Transverse colon (tissue), 4 donors: Measurements from ENCODE around the gene LDLRAD4. TPM values are rescaled to one million over a fixed set of nuclear protein-coding genes. Genes with fewer than 3 reads are reported as not detected.
"Not testable (repeated sequence)": the region's sequence is repeated elsewhere in the genome, so short reads cannot be mapped to it uniquely, and the experiment has no call there.

Experiments used
- DNase-seq: peaks from one replicate; pipeline ENCODE4 v3.0.0-alpha.2; 2019
- H3K27ac ChIP-seq, 4 donors: fragments of 200-600 bp; sonication (generic); 2 replicates each; pipeline ENCODE4 v1.5.1; 2016 to 2018; ENCODE audit warnings: inconsistent platforms in 4 of 4
- H3K27me3 ChIP-seq: fragments of 200-600 bp; sonication (generic); 2 replicates; pipeline ENCODE4 v1.5.1; 2017; ENCODE audit warnings: inconsistent platforms
- H3K36me3 ChIP-seq, 4 donors: fragments of 200-600 bp; sonication (generic); 2 replicates each; pipeline ENCODE4 v1.5.1; 2017 to 2019; ENCODE audit warnings: inconsistent platforms in 4 of 4
- H3K4me1 ChIP-seq, 4 donors: fragments of 200-600 bp; sonication (generic); 2 replicates each; pipeline ENCODE4 v1.5.1; 2017 to 2020; ENCODE audit warnings: inconsistent platforms in 4 of 4
- H3K4me3 ChIP-seq, 4 donors: fragments of 200-600 bp; sonication (generic); 1 replicate in 1 of 4; 2 replicates in 3 of 4; pipeline versions ENCODE4 v1.5.1 to v1.6.1; 2017 to 2019; ENCODE audit warnings: inconsistent platforms in 4 of 4
- H3K9me3 ChIP-seq, 2 donors: fragments of 200-600 bp; sonication (generic); 2 replicates each; pipeline ENCODE4 v1.5.1; 2017 to 2019; ENCODE audit warnings: inconsistent platforms in 2 of 2
- CTCF ChIP-seq, 5 experiments: fragments of 200-600 bp in 3 of 5; fragments of 450-650 bp in 2 of 5; sonication (generic) in 3 of 5; IDR thresholded peaks; 1 replicate in 2 of 5; 2 replicates in 3 of 5; pipeline ENCODE4 v1.5.1; 2016 to 2017; ENCODE audit warnings: antibody characterized with exemption in 5 of 5, inconsistent platforms in 3 of 5, mild to moderate bottlenecking in 2 of 5, moderate library complexity in 1 of 5
- EP300 ChIP-seq: sonication (generic); formaldehyde crosslinking; IDR thresholded peaks from one replicate; pipeline ENCODE4 v1.6.1; 2017; ENCODE audit warnings: antibody characterized with exemption, low read depth
- POLR2A ChIP-seq: fragments of 450-650 bp; IDR thresholded peaks from one replicate; pipeline ENCODE4 v1.6.1; 2016; ENCODE audit warnings: antibody characterized with exemption, mild to moderate bottlenecking, moderate library complexity
- POLR2AphosphoS5 ChIP-seq, 3 donors: sonication (generic); formaldehyde crosslinking; IDR thresholded peaks; one replicate each; pipeline ENCODE4 v1.6.1; 2016; ENCODE audit warnings: antibody characterized with exemption in 3 of 3
- WGBS, 2 donors: methylation state at CpG; one replicate each; pipeline ENCODE4 v1.1.5; 2018; ENCODE audit warnings: low coverage in 1 of 2; 5-methylcytosine and 5-hydroxymethylcytosine counted together
- in situ Hi-C, 4 donors: fragments of 200-750 bp; cut with MboI; loops; one replicate each; pipeline versions ENCODE4 v1.15.0 to v1.15.1; 2017; ENCODE audit warnings: low sequenced_read_pairs in 3 of 4, low pct_ligation_motif_present in 1 of 4, low pct_unique_long_range_greater_than_20kb in 1 of 4
- intact Hi-C: fragments of 100-400 bp; cut with DNase I; formaldehyde crosslinking; loops from one replicate; pipeline ENCODE4 v1.15.1; 2023; ENCODE audit warnings: low total_unique reads
- total RNA-seq, 4 donors: library from RNA; depleted of rRNA; stranded (reverse); fragments of >200 nt; gene quantifications; one replicate each; pipeline ENCODE4 v1.1.0, GENCODE V29; 2016

Gene LDLRAD4
- total RNA-seq, 4 donors from 2014 or later: 34.8 to 277 (median 60.6) TPM

- H3K4me3 ChIP-seq: no peak overlapping the region
- no peaks in the 10 kb centered on the region for H3K27me3 ChIP-seq
- no peak for DNase-seq
- no peaks in the 10 kb centered on the region for H3K36me3 ChIP-seq
- H3K4me1 ChIP-seq: peaks cover 0 to 11% (median 0%) of the 10 kb centered on the region in 4 donors
- H3K9me3 ChIP-seq: peaks cover 4 to 5% of the 10 kb centered on the region in 2 donors
- in situ Hi-C loops (loop anchor here in 1 of 4 donors (25.0 kb wide), 1 partner anchor 100 kb away; no protein-coding TSS in a partner anchor), intact Hi-C loops (no loop called here)
- no peak overlapping the region for H3K27ac ChIP-seq
- TF ChIP-seq CTCF (IDR thresholded peaks at IDR 0.05) (no peak), POLR2A (no peak), POLR2AphosphoS5 (IDR thresholded peaks at IDR 0.05) (no peak), EP300 (no peak)
- 57 to 81% methylated on average over 2 to 4 of the region's 4 CpGs for WGBS, 2 donors
These were observed 118.3 kb downstream of the LDLRAD4 start for GRCh38 chr18:13336841-13337240.

DNA sequence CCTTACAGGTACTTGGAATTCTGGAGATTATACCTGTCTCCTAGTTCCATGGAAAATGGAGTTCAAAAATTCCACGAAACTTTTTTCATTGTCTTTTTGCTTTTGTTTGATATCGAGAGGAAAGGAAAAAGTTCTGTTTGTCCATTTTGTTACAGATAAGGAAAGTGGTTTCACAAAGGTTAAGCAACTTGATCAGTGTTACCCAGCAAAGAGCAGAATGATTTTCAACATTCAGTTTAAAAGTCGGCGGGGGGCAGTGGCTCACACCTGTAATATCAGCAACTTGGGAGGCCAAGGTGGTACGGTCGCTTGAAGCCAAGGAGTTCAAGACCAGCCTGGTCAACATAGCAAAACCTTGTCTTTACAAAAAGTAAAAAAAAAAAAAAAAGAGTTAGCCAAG lies 118.8 kb downstream of the LDLRAD4 start:
- no peaks in the 10 kb centered on the region for H3K27me3 ChIP-seq
- TF ChIP-seq CTCF (IDR thresholded peaks at IDR 0.05) (no peak), POLR2AphosphoS5 (IDR thresholded peaks at IDR 0.05) (no peak), POLR2A (no peak), EP300 (no peak)
- DNase-seq: no peak
- no peak overlapping the region for H3K4me3 ChIP-seq
- no peaks in the 10 kb centered on the region for H3K36me3 ChIP-seq
- 88 to 94% methylated on average over 1 to 6 of the region's 6 CpGs for WGBS, 2 donors
- intact Hi-C loops (no loop called here), in situ Hi-C loops (loop anchor here in 1 of 4 donors (25.0 kb wide), 1 partner anchor 100 kb away; no protein-coding TSS in a partner anchor)
- H3K9me3 ChIP-seq: peaks cover 4 to 9% of the 10 kb centered on the region in 2 donors
- no peak overlapping the region for H3K27ac ChIP-seq
- peaks cover 0 to 11% (median 0%) of the 10 kb centered on the region in 4 donors for H3K4me1 ChIP-seq

DNA sequence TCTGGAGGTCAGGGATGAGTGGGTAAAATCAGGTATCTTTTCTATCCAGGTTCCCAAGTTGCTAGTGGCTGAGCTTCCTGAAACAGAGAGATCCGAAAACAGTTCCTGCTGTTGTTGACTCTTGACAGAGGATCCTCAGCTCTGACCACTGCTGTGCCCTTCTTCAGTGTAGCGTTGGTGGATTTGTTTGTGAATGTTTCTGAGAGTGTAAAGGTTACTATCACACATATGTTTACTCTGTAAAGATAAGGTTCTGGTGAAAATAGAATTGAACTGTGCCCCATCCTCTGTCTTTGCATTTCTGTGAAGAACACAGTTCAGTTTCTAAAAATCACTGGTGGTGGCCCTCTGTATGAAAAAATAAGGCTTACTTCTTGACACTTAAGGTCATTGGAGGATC lies 119.8 kb downstream of the LDLRAD4 start:
- no peak overlapping the region for H3K4me3 ChIP-seq
- no peaks in the 10 kb centered on the region for H3K36me3 ChIP-seq
- no peak overlapping the region for H3K27ac ChIP-seq
- no peak for TF ChIP-seq CTCF (IDR thresholded peaks at IDR 0.05)
- TF ChIP-seq POLR2A: no peak
- no peak for TF ChIP-seq POLR2AphosphoS5 (IDR thresholded peaks at IDR 0.05)
- TF ChIP-seq EP300: no peak
- H3K9me3 ChIP-seq: peaks cover 4 to 9% of the 10 kb centered on the region in 2 donors
- no peak for DNase-seq
- intact Hi-C loops (no loop called here), in situ Hi-C loops (loop anchor here in 1 of 4 donors (25.0 kb wide), 1 partner anchor 101 kb away; no protein-coding TSS in a partner anchor)
- no peaks in the 10 kb centered on the region for H3K27me3 ChIP-seq
- peaks cover 0 to 11% (median 0%) of the 10 kb centered on the region in 4 donors for H3K4me1 ChIP-seq
- WGBS, 2 donors: 35 to 75% methylated on average over 2 of the region's 2 CpGs

- Histone ChIP-seq H3K9me3 (peaks cover 4 to 9% of the 10 kb centered on the region in 2 donors), H3K27me3 (no peaks in the 10 kb centered on the region), H3K36me3 (no peaks in the 10 kb centered on the region), H3K4me1 (peaks cover 0 to 11% (median 0%) of the 10 kb centered on the region in 4 donors), H3K27ac (no peak overlapping the region), H3K4me3 (no peak overlapping the region)
- in situ Hi-C loops (loop anchor here in 1 of 4 donors (25.0 kb wide), 1 partner anchor 102 kb away; no protein-coding TSS in a partner anchor), intact Hi-C loops (no loop called here)
- no peak for DNase-seq
- 88 to 89% methylated on average over 1 of the region's 1 CpG for WGBS, 2 donors
- TF ChIP-seq POLR2A (no peak), POLR2AphosphoS5 (IDR thresholded peaks at IDR 0.05) (no peak), CTCF (IDR thresholded peaks at IDR 0.05) (no peak), EP300 (no peak)
These were observed 121.1 kb downstream of the LDLRAD4 start for GRCh38 chr18:13339653-13340052.

- H3K4me1 ChIP-seq, H3K36me3 ChIP-seq, intact Hi-C loops, H3K4me3 ChIP-seq, DNase-seq, H3K27me3 ChIP-seq, H3K27ac ChIP-seq: not testable (repeated sequence)
- H3K9me3 ChIP-seq: peaks cover 1 to 13% of the 10 kb centered on the region in 2 donors
- in situ Hi-C loops: loop anchor here in 1 of 4 donors (25.0 kb wide), 1 partner anchor 109 kb away; no protein-coding TSS in a partner anchor
These were observed 127.9 kb downstream of the LDLRAD4 start for GRCh38 chr18:13346449-13346848.
